Right lobe of liver (tissue), 6 donors: ENCODE data around the gene DDX24. TPM values are rescaled to one million over a fixed set of nuclear protein-coding genes. Genes with fewer than 3 reads are reported as not detected.
A peak's percentile ranks its signal among the peaks of the same experiment; 100 is the strongest.

ENCODE experiments used
- ATAC-seq, 4 donors: fragments of 200-7000 bp; cut with Tn5 transposase; one replicate each; pipeline ENCODE4 v1.9.1; 2020; ENCODE audit warnings: mild to moderate bottlenecking in 4 of 4, moderate library complexity in 4 of 4
- DNase-seq, 3 donors: peaks; one replicate each; pipeline ENCODE4 v3.0.0-alpha.2; 2020
- H3K27ac ChIP-seq, 3 donors: fragments of 200-600 bp; one replicate each; pipeline ENCODE4 v1.8.0; 2022
- H3K27me3 ChIP-seq, 2 donors: fragments of 200-600 bp; one replicate each; pipeline ENCODE4 v1.8.0; 2022
- H3K36me3 ChIP-seq, 4 donors: fragments of 200-600 bp; sonication (generic) in 1 of 4; one replicate each; pipeline versions ENCODE4 v1.5.1 to v1.8.0; 2017 to 2022; ENCODE audit warnings: control low read depth in 1 of 4
- H3K4me1 ChIP-seq, 4 donors: fragments of 200-600 bp; sonication (generic) in 1 of 4; one replicate each; pipeline versions ENCODE4 v1.5.1 to v1.8.0; 2017 to 2022; ENCODE audit warnings: control low read depth in 1 of 4
- H3K4me3 ChIP-seq, 3 donors: fragments of 200-600 bp; one replicate each; pipeline ENCODE4 v1.8.0; 2022
- H3K9me3 ChIP-seq, 4 donors: fragments of 200-600 bp; sonication (generic) in 1 of 4; one replicate each; pipeline versions ENCODE4 v1.5.1 to v1.8.0; 2017 to 2022; ENCODE audit warnings: control low read depth in 1 of 4
- POLR2A ChIP-seq: fragments of 450-650 bp; IDR thresholded peaks from one replicate; pipeline ENCODE4 v1.6.1; 2017; ENCODE audit warnings: antibody characterized with exemption, mild to moderate bottlenecking
- WGBS: methylation state at CpG from one replicate; pipeline ENCODE4 v1.1.6; 2018; ENCODE audit warnings: low coverage, low lambda C conversion rate; ENCODE audit not compliant: insufficient coverage; ENCODE audit errors: missing lambda C conversion rate; 5-methylcytosine and 5-hydroxymethylcytosine counted together
- intact Hi-C, 2 donors: fragments of 100-400 bp; cut with DNase I; formaldehyde crosslinking; loops; one replicate each; pipeline versions ENCODE4 v1.11.2 to v1.14.1; 2022
- total RNA-seq, 6 experiments: library from RNA; depleted of rRNA in 2 of 6; stranded (reverse); fragments of >200 nt in 2 of 6; fragmentation: NEBNext Ultra II Directional in 3 of 6; extraction: Animal tissue kit (Norgen Biotek cat#: 25700) in 3 of 6; gene quantifications; one replicate each; pipeline versions ENCODE4 v1.1.0 to v1.2.4, GENCODE V29; 2016 to 2023
- TF ChIP-seq, protein P1 (sequence below), 4 donors: fragments of 200-600 bp in 3 of 4; fragments of 450-650 bp in 1 of 4; IDR thresholded peaks; one replicate each; pipeline versions ENCODE4 v1.5.1 to v1.8.0; 2016 to 2022; ENCODE audit warnings: antibody characterized with exemption in 4 of 4, mild to moderate bottlenecking in 2 of 4
- donor health status: DM: no; HTN: yes; CAD: no.
- donor health status: DM: no; HTN: no; CAD: no.
- donor health status: DM: no; HTN: no; CAD: no.
- donor health status: DM: no; HTN: yes; CAD: no.
- donor health status: DM: no; HTN: yes; CAD: no.

The DDX24 gene
- total RNA-seq, 6 experiments from 2014 or later: 47.8 to 74.0 (median 63.6) TPM

GRCh38 chr14:94125659-94126418 lies 44.8 kb upstream of the DDX24 start:
- DNase-seq (no peak), ATAC-seq (no peak)
- Histone ChIP-seq H3K36me3 (no peaks in the 10 kb centered on the region), H3K27ac (no peak overlapping the region), H3K27me3 (no peaks in the 10 kb centered on the region), H3K4me1 (peaks cover 0 to 7% (median 0%) of the 10 kb centered on the region in 4 donors), H3K9me3 (no peaks in the 10 kb centered on the region), H3K4me3 (no peak overlapping the region)
- WGBS: 90% methylated on average over 3 of the region's 6 CpGs
- intact Hi-C loops: loop anchor here (10.0 kb wide), 1 partner anchor 81 kb away; no protein-coding TSS in a partner anchor
- TF ChIP-seq POLR2A: no peak
- TF ChIP-seq, protein P1, sequence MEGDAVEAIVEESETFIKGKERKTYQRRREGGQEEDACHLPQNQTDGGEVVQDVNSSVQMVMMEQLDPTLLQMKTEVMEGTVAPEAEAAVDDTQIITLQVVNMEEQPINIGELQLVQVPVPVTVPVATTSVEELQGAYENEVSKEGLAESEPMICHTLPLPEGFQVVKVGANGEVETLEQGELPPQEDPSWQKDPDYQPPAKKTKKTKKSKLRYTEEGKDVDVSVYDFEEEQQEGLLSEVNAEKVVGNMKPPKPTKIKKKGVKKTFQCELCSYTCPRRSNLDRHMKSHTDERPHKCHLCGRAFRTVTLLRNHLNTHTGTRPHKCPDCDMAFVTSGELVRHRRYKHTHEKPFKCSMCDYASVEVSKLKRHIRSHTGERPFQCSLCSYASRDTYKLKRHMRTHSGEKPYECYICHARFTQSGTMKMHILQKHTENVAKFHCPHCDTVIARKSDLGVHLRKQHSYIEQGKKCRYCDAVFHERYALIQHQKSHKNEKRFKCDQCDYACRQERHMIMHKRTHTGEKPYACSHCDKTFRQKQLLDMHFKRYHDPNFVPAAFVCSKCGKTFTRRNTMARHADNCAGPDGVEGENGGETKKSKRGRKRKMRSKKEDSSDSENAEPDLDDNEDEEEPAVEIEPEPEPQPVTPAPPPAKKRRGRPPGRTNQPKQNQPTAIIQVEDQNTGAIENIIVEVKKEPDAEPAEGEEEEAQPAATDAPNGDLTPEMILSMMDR (IDR thresholded peaks at IDR 0.05): no peak

DNA sequence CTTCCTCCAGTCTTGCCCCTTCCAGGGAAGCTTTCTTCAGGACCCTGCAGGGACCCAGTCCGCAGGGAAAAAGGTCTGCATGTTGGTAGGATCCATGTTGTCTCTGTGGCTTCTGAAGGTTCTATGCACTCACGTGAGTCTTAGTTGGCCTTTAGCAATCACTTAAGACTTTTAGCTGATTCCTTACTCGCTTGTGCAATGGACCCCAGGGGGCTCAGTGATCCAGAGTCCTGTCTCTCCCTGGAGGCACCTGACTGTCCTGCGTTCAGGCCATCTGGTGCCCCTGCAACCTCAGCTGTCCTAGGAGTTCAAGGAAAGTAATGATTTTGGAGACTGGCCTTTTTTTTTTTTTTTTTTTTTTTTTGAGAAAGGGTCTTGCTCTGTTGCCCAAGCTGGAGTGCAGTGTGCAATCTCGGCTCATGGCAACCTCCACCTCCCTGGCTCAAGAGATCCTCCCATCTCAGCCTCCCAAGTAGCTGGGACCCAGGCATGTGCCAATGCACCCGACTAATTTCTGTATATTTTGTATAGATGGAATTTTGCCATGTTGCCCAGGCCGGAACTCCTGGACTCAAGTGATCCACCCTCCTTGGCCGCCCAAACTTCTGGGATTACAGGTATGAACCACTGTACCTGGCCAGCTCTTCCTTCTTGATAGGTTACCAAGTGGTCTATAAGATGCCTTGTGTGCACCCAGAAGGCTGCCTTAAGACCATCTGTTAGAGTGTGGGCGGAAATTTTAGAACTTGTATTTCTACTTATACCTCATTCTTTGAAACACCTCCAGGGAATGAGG lies 43.8 kb upstream of the DDX24 start:
- H3K27ac ChIP-seq: no peak overlapping the region
- H3K27me3 ChIP-seq: no peaks in the 10 kb centered on the region
- TF ChIP-seq POLR2A: no peak
- TF ChIP-seq, protein P1 (IDR thresholded peaks at IDR 0.05): no peak
- ATAC-seq (no peak), DNase-seq (no peak)
- H3K4me1 ChIP-seq: peaks cover 0 to 2% (median 0%) of the 10 kb centered on the region in 4 donors
- WGBS: 90% methylated on average over 9 of the region's 9 CpGs
- H3K4me3 ChIP-seq: no peak overlapping the region
- intact Hi-C loops: loop anchor here (10.0 kb wide), 1 partner anchor 80 kb away; no protein-coding TSS in a partner anchor
- no peaks in the 10 kb centered on the region for H3K9me3 ChIP-seq
- no peaks in the 10 kb centered on the region for H3K36me3 ChIP-seq

DNA sequence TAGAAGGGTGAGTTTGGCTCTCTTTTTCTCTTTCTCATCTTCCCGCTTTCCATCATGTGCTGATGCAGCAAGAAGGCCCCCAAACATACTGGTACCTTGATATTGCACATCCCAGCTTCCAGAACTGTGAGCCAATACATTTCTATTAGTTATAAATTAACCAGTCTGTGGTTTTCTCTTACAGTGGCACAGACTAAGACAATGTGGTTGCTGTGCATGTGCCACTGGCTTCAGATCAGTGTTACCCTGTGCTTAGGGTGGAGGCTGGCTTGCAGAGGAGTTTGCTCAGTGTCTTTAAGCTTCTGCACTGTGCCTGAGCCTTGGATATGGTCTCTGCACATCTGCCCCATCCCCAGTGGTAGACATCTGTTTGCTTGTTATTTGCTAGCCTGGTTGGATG lies 42.9 kb upstream of the DDX24 start:
- intact Hi-C loops: loop anchor here (10.0 kb wide), 1 partner anchor 79 kb away; no protein-coding TSS in a partner anchor
- 92% methylated on average over 1 of the region's 1 CpG for WGBS
- no peaks in the 10 kb centered on the region for H3K4me1 ChIP-seq
- DNase-seq (no peak), ATAC-seq (peak in 3 of 4 donors; percentile 39 to 66 (median 61))
- no peaks in the 10 kb centered on the region for H3K9me3 ChIP-seq
- H3K27me3 ChIP-seq: no peaks in the 10 kb centered on the region
- no peaks in the 10 kb centered on the region for H3K36me3 ChIP-seq
- no peak overlapping the region for H3K4me3 ChIP-seq
- TF ChIP-seq POLR2A: no peak
- TF ChIP-seq, protein P1 (IDR thresholded peaks at IDR 0.05): no peak
- H3K27ac ChIP-seq: no peak overlapping the region

DNA sequence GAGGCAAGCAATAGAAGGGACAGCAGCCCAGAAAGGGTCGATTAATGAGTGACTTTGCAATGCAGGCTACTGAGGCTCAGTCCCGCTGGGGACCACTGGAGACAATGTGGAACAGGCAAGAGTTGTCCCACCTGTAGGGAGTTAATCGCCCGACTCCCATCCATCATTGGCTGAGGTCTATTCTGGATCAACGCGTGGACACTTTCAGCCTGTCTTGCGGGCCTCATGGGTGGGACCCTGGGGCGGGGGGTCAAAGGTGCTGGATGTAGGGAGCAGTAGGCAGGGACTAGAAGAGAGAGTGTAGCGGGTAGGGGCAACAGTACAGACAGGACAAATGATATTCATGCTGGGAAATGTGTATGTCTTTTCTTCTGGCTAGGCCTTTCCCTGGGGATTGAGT lies 42.3 kb upstream of the DDX24 start:
- no peaks in the 10 kb centered on the region for H3K9me3 ChIP-seq
- no peak overlapping the region for H3K27ac ChIP-seq
- no peak overlapping the region for H3K4me3 ChIP-seq
- H3K36me3 ChIP-seq: no peaks in the 10 kb centered on the region
- DNase-seq (no peak), ATAC-seq (no peak)
- intact Hi-C loops: loop anchor here (10.0 kb wide), 1 partner anchor 78 kb away; no protein-coding TSS in a partner anchor
- H3K4me1 ChIP-seq: no peaks in the 10 kb centered on the region
- H3K27me3 ChIP-seq: no peaks in the 10 kb centered on the region
- TF ChIP-seq, protein P1 (IDR thresholded peaks at IDR 0.05): no peak
- no peak for TF ChIP-seq POLR2A
- WGBS: 88% methylated on average over 9 of the region's 9 CpGs
